Measurements from ENCODE around the gene EFNA1.

Gene EFNA1, protein sequence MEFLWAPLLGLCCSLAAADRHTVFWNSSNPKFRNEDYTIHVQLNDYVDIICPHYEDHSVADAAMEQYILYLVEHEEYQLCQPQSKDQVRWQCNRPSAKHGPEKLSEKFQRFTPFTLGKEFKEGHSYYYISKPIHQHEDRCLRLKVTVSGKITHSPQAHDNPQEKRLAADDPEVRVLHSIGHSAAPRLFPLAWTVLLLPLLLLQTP

DNA sequence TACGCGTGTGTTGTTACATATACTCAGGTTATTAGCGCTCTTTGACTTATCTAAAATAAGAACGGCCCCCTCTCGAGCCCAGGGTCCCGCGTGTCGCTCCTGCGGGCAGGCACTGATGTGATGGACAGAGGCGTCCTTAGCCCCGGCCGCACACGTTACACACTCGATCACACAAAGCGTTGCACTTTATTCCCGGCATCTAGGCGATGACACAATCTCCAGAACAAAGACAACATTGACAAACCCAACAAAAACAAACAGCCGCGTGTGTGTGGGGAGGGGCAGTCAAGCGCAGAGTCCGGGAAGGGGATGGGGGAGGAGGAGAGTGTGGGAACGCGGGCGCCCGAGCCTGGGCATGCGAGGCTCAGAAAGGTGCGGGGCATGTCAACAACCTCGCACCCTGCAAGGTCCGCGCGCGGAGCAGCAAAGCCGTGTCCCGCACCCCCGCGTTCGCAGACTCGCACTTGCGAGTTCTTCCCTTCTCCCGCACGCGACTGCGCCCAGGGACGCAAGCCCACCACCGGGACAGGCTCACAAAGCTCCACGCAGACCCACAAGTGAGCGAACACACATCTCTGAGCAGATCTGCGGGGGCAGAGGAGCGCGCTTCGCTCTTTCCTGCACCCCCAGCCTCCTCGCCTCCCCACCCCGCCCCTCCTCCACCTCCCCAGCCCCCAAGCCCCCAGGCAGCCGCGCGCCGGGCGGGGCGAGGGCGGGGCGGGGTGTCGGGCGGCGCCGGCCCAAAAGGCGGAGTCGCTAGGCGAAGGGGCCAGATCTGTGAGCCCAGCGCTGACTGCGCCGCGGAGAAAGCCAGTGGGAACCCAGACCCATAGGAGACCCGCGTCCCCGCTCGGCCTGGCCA lies at the start of gene EFNA1:
EFNA1 (plus strand) TSS at position 772 of the 862 bp plus-strand sequence. CDS start 102 bp downstream, outside the sequence.
- peak; percentile 69 for DNase-seq

DNA sequence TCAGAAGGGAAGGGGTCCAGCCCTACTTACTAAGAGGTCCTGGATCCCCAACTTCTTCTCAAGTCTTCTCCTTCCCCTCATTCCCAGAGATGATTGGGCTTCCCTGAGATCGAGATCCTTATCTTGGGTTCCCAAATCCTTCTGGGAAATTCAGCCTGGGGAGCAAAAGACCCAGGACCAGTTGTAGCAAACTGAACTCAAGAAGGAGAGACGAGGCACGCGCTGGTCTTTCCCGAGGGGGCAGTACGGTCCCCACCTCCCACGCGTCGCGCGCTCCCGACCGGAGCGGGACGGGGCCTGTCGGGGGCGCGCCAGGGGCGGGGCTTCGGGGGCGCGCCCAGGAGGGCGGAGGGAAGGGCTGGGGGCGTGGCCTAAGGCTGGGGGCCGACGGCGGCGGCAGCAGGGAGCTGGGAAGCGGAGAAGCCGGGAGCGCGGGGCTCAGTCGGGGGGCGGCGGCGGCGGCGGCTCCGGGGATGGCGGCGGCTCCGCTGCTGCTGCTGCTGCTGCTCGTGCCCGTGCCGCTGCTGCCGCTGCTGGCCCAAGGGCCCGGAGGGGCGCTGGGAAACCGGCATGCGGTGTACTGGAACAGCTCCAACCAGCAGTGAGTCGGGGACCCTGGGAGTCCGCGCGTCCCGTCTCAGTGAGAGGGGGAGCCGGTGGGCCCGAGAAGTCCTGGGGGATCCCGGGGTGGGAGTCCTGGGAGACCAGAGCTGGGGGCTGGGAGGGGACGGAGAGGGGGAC lies 49.0 kb upstream of the EFNA1 start, which contains the start of gene EFNA3:
EFNA3 (plus strand) TSS at position 369 of the 741 bp plus-strand sequence; CDS start at position 474, 105 bp downstream.
- peak; percentile 48 for DNase-seq

DNA sequence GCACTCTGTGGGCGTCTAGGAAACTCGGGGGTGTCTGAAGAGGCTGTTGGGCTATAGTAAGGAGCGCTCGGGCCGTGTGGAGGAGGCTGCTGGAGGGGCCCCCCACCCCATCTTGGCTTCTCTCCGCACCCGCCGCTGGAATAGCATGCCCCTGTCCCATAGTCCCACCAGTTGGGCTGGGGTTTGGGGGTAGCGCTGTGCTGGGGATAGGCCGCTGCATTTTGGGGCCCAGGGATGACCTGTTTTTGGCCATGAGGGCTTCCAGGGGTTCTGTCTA lies 48.5 kb upstream of the EFNA1 start:
- no peak for DNase-seq

DNA sequence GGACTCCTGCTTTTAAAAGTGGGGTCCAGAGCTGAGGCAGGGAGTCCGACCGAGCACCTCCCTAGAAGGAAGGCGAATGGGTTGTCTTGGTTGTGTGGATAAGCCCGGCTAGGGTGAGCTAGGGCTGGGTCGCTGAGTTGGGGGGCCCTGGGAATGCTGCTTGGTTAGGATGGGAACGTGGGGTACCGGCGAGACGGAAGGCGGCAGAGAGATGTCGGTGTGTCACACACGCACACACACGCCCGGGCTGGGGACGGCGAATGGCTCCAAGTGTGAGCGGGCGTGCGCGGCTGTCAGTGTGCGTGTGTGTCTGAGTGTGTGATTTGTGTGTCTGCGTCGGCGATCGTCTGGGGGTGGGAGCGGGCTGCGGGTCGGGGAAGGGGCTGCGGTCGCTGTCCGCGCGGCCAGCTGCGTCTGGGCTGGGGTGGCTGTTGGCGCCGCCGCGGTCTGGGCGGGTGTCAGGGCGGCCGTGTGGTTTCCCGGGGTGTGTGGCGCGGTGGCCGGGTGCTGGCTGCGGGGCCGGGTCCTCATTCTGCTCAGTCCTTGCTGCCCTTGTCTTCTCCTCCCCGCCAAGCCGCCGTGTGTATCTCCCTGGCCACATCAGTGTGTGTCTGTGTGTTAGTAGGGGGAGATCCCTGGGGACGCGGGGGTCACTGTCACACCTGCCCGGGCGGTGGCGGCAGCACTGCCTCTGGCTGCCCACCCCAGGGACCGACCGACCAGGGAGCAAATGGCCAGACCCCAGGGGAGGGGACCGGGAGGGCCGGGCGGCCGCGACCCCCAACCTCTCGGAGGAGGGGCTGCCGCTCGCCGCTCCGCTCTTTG lies 48.0 kb upstream of the EFNA1 start:
- no peak for DNase-seq

DNA sequence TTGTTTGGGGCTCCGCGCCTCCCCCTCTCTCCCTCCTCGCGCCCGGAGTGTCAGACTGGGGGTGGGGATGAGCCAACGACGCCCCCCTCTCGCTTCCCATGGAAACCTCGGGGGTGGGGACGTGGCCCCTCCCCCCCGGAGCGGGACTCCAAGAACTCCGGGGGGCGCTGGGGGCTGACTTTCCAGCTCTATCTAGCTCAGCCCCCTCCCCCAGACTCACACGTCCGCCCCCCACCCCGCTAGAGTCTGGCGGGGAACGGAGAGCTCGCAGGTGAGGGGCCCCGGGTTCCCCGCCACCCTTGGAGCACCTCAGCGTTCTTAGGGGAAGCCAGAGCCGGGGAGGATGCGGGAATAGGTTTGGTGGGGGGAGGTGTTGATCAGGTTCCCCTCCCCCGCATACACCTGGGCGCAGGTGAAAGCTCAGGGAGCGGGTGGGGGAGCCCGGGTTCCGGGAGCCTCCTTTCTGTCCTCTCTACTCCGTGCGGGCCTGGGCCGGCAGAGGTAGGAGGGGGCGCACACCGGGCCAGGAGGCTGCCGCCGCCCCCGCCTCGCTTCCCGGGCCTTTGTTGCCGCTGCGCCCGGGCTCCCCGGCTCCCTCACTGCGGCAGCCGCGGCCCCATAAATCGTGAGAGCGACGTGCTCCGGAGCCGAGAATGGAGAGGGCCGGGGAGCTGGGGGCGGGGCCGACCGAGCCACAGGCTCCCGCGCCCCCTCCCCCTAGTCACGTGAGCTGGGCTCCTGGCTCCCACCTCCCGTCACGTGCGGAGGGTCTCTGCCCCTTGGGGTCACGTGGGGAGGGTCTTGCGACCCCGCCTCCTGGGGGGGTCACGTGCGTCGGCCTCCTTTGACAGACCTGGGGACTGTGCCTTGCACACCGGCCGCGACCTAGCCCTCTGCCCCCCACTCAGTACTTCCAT lies 47.1 kb upstream of the EFNA1 start:
- peak; percentile 94 for DNase-seq

DNA sequence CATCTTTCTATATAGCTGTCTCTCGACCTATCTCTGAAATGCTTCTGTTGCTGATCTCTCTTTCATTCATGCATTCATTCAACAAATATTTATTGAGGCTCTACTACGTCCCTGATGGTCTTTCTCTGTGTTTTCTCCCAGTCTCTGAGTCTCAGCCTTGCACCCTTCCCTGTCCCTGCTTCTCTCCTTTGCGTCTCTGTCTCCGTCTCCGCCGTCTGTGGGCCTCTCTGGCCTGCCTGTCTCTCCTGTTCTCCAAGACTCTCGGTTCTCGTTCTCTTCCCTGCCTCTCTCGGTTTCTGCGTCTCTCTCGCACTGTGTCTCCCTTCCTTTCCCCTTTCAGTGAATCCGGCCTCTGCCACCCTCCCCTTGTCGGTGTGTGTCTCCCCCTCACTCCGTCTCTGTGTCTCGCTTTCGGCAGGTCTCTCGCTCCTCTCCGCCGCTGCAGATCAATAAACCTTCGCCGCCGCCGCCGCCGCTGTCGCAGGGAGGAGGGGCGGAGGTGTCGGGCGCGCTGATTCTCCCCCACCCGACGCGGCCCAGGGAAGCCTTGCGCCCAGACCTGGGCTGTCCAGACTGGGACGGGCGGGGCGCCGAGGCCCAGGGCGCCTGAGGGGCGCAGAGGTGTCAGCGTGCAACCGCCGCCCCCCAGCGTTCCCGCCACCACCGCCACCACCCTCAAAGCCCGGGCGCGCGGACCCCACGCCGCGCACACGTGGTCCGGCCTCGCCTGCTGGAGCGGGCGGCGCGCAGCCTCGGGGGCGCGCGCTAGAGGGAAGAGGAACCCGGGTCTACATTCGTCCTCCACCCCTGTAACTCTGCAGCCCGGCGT lies 46.0 kb upstream of the EFNA1 start:
- no peak for DNase-seq

DNA sequence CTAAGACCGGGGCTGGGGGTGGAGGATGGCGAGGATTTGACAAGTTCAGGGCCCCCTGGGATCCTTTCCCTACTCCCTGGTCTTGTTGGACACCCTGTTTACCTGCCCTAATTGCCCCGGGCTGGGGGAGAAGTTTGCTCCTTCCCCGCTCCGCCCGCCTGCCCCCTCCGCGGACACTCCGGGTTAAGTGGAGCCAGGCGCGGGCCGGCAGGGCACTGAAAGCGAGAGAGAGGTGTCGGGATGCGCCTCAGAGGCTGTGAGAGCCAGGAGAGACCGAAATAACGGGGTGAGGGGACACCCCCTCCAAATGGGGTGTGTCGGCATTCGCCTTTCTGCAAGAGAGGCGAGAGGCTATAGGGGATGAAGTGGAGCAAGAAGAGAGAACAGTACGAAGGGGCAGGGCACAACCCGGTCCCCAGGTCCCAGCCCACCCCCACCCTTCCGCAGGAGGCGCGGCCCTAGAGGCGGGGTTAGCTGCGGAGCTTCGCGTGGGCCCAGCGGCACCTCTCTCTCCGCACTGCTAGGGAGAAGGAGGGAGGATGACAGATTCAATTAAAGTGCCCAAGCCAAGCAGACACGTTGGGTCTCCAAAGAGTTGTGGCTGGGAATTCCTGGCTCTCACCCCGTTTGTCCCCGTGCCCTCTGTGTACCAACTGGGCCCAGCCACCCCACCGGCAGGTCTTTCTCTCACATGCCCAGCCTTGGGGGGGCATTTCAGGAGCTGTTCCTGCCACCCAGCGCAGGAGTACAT lies 45.2 kb upstream of the EFNA1 start:
- DNase-seq: no peak

DNA sequence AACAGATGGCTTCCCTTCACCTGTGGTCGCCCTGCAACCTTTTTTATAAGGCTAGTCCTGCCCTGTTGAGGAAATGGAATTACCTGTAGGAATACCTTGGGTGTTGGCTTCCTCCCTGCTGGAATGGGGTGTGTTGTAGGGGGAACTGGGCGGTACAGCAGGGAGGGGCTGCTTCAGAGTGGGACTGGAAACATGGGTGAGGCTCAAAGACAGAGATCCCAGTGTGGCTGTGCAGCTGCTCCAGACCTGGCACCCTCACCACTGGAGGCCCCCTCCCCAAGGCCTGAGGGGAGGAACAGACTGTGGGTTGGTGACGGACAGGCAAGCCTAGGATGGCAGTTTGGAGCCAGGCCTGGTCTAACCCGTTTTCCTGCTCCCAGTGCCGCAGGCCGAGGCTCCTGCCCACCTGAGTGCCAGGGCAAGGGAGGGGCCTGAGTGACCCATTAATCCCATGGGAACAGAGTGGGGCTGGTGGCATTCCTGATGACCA lies 44.6 kb upstream of the EFNA1 start:
- no peak for DNase-seq

DNA sequence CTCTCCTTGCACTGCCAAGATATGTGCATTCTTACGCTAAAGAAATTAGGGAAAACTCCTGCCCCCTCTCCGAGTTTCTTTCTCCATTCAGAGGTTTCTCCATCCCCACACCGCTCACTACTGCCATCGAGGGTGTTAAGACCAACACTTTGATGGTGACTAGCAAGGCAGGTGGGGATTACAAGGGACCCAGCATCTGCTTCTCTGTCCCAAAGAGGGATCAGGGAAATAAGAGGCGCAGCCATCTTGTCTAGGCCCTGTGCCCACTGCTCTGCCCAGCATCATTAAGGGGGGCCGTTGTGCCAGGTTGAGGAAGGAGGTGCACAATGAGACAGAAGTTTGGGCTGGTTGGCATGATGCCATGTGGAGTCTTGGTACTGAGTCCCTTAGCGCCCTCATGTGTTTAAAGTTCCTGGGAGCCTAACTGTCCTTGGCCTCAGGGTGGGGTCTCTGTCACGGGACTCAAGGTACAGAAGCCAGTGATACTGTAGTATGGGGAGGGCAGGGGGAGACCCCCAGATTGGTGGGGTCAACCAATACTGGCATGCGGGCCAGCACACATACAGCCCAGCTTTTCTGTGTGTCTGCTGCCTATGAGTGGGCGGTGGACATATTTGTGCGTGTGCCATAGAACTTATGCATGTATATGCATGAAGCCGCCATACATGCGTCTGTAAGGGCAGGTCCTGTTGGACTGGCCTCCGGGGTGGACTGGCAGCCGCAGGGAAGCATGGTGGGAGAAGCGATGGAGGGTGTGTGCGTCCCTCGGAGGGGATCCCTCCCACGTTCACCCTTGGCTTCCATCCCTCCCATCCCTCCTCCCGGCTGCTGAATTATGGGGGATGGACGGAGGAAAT lies 43.6 kb upstream of the EFNA1 start:
- DNase-seq: peak; percentile 49

DNA sequence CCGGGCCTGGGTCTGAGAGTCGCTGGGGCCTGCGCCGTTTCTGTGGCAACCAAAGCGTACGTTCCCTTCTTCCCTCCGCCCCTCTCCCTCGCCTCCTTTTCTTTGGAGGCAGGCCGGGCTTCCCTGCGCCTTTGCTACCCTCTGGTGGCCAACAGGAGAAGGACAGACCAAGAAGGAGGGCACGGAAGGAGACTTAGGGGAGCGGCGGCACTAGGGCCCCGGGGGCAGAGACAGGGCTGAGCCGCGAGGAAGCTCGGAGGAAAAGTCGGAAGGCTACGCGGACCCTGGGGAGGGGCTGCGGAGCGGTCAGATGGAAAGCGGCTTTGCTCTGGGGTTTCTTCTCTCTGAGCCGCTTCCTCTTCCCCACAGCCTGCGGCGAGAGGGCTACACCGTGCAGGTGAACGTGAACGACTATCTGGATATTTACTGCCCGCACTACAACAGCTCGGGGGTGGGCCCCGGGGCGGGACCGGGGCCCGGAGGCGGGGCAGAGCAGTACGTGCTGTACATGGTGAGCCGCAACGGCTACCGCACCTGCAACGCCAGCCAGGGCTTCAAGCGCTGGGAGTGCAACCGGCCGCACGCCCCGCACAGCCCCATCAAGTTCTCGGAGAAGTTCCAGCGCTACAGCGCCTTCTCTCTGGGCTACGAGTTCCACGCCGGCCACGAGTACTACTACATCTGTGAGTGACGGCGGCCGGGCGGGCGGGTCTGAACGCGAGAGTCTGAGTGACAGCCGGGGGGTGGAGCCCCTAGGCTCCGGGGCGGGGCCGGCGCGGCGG lies 42.8 kb upstream of the EFNA1 start:
- DNase-seq: peak; percentile 98

DNA sequence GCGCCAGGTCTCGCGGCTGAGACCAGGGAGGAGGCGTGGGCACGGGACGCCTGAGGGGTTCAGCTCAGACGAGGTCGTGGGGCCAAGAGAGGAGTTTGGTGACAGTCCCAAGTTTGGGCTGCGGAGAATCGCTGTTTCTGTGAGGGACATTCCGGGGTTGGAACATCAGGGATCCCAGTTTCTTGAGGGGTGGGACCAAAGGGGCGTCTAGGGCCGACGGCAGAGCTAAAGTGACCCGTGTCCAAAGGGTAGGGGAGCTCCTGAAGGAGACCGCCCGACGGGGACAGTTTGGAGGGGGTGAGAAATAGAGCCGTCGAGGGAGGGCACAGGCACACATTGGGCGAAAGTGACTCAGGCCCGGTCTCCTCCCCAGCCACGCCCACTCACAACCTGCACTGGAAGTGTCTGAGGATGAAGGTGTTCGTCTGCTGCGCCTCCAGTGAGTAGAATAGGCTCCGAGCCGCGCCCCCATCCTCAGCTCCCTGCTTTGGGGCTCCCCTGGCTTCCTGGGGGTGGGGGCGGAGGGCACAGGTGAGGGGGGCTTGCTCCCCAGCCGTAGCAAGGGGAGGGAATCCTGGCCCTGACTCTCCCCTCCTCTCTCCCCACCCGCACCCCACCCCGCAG lies 42.1 kb upstream of the EFNA1 start:
- no peak for DNase-seq

DNA sequence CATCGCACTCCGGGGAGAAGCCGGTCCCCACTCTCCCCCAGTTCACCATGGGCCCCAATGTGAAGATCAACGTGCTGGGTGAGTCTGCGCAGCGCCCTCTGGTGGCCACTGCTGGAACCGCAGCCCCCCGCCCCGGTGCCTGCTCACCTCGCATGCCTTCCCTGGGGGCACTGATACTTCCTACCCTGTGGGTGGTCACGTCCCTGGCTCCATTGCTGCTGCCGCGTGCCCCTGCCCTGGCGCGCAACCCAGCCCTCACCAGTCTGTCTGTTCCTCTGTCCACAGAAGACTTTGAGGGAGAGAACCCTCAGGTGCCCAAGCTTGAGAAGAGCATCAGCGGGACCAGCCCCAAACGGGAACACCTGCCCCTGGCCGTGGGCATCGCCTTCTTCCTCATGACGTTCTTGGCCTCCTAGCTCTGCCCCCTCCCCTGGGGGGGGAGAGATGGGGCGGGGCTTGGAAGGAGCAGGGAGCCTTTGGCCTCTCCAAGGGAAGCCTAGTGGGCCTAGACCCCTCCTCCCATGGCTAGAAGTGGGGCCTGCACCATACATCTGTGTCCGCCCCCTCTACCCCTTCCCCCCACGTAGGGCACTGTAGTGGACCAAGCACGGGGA lies 41.4 kb upstream of the EFNA1 start:
- DNase-seq: peak; percentile 43

DNA sequence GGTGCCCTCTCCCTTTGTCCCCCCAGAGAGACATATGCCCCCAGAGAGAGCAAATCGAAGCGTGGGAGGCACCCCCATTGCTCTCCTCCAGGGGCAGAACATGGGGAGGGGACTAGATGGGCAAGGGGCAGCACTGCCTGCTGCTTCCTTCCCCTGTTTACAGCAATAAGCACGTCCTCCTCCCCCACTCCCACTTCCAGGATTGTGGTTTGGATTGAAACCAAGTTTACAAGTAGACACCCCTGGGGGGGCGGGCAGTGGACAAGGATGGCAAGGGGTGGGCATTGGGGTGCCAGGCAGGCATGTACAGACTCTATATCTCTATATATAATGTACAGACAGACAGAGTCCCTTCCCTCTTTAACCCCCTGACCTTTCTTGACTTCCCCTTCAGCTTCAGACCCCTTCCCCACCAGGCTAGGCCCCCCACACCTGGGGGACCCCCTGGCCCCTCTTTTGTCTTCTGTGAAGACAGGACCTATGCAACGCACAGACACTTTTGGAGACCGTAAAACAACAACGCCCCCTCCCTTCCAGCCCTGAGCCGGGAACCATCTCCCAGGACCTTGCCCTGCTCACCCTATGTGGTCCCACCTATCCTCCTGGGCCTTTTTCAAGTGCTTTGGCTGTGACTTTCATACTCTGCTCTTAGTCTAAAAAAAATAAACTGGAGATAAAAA lies 40.7 kb upstream of the EFNA1 start:
- DNase-seq: no peak

DNA sequence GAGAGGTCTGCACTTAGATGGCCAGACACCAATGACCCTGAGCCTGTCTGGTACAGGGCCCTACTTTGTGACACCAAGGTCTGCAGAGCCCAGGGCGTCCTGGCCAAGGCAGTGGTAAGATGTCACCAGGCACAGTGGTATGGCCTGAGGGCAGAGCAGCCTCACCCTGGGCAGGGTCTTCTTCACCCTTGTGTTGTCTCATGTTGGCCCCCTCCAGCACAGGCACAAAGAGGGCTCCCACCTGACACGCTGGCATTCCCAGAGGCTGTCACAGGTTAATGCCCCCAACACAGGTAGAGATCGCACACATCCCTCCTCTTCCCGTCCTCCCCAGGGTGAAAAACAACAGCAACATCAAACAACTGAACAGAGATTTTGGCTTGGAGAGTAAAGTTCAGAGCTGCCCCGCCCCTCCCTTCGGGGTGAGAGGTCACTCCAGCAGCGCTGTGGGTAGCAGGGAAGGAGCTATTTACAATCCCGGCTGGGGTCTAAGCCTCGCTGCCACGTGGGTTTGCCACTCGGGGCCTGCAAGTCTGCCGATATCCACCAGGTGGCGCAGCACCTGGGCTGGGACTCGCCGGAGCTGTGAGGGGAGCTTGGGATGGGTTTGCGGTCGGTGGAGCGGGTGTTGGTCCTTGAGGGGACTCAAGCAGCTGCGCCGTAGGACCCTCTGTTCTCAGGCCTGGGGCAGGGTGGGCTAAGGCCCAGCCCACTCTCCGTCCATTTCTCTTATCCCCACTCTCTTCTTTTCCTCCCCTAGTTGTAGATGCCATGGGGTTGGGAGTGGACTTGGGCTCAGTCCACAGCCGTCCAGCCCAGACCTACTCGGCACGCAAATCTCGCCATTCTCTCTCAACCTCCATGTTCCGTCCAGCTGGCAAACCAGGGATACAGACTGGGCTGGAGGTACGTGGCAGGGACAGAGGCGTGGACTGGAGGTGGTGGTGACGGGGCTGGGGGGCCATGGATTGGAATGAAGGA lies 36.3 kb upstream of the EFNA1 start:
- peak; percentile 85 for DNase-seq

DNA sequence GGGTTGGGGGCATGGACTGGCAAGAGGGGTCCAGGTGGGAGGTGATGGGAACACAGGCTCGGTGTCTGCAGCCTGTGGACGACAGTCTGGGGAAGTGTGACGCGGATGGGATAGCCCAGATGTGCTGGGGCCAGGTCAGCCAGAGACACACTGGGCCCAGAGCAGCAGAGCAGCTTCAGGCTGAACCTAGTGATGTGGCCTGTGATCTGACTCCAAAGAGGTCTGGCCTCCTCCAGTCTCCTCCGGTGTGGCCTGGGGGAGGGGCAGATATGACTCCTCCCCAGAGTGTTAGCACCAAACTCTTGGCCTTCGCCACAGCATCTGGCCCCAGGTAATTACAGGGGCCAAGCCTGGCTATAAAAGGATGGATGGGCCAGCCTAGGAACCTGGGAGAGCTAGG lies 35.5 kb upstream of the EFNA1 start:
- DNase-seq: no peak
